SK-N-SH (cell line): ENCODE data around the gene TCF23.

Experiments
- POLR2AphosphoS5 ChIP-seq: IDR thresholded peaks from 2 replicates; pipeline ENCODE4 v1.6.1; 2012; ENCODE audit warnings: low read depth, low read length
- RAD21 ChIP-seq: IDR thresholded peaks from 2 replicates; pipeline ENCODE4 v1.6.1; 2012; ENCODE audit warnings: mild to moderate bottlenecking, low read length
- RCOR1 ChIP-seq: fragments of 150-350 bp; IDR thresholded peaks from 2 replicates; pipeline ENCODE4 v1.6.1; 2017; ENCODE audit warnings: antibody characterized with exemption, low read length
- TF ChIP-seq, protein P1 (sequence below): fragments of 200-600 bp; sonication (generic); IDR thresholded peaks from 2 replicates; pipeline ENCODE4 v1.6.1; 2017; ENCODE audit warnings: antibody characterized with exemption, mild to moderate bottlenecking, moderate library complexity

GRCh38 chr2:27198627-27199026 lies 49.8 kb downstream of the TCF23 start:
- TF ChIP-seq, protein P1, sequence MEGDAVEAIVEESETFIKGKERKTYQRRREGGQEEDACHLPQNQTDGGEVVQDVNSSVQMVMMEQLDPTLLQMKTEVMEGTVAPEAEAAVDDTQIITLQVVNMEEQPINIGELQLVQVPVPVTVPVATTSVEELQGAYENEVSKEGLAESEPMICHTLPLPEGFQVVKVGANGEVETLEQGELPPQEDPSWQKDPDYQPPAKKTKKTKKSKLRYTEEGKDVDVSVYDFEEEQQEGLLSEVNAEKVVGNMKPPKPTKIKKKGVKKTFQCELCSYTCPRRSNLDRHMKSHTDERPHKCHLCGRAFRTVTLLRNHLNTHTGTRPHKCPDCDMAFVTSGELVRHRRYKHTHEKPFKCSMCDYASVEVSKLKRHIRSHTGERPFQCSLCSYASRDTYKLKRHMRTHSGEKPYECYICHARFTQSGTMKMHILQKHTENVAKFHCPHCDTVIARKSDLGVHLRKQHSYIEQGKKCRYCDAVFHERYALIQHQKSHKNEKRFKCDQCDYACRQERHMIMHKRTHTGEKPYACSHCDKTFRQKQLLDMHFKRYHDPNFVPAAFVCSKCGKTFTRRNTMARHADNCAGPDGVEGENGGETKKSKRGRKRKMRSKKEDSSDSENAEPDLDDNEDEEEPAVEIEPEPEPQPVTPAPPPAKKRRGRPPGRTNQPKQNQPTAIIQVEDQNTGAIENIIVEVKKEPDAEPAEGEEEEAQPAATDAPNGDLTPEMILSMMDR: no peak
- TF ChIP-seq RCOR1 (no peak), POLR2AphosphoS5 (no peak), RAD21 (no peak)
